GM19351 (cell line): ENCODE data around the gene ZDHHC17.

Source experiments
- ATAC-seq: cut with Tn5 transposase; IDR thresholded peaks from one replicate; pipeline ENCODE4 v1.9.1; 2021; ENCODE audit warnings: mild to moderate bottlenecking, moderate library complexity; ENCODE audit not compliant: unreplicated experiment

Gene ZDHHC17

GRCh38 chr12:76876696-76877229 is 112.8 kb downstream of the ZDHHC17 start:
- no peak for ATAC-seq

DNA sequence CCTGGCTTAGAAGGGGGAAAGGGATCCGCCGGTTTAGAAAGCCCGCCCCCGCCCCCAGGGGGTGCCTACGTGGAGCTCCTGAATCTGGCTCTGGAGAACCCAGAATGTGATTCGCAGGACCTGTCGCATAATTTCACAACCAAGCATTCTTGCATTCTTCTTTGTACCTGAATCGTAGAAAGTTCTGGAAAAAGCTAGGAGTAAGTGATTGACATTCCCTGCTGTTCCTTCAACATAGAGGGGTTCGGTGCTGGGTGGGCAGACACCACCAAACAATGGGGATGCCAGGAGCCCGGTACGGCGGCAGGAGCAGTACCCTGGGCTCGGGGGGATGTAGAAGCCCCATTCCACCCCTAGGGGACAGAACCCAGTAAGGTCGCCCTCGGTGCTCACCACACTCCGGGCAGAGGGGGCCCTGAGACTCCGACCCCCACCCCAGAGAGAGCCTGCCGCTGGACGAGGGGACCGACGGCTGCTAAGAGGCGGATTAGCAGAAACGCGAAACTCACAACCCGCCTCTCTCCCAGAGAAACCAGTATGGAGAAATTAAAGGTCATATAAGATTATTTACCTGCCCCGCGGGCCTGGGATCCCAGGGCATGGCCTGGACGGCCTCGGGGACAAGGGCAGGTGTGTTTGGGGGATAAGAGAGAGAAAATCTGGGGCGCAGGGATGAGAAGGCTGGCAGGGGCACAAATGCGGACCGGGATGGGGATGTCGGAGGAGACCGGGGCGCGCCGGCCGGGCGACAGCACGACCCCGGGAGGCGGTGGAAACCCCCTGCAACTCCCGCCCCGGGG is 114.4 kb downstream of the ZDHHC17 start:
- peak; percentile 42 for ATAC-seq

- ATAC-seq = peak; percentile 88
These were observed 115.2 kb downstream of the ZDHHC17 start, which contains the start of gene CSRP2 for GRCh38 chr12:76878899-76879709. Gene CSRP2 (minus strand): TSS chr12:76879019. CDS start chr12:76866260, 12,759 bp downstream.

- no peak for ATAC-seq
These were observed 116.0 kb downstream of the ZDHHC17 start for GRCh38 chr12:76879710-76880518.

DNA sequence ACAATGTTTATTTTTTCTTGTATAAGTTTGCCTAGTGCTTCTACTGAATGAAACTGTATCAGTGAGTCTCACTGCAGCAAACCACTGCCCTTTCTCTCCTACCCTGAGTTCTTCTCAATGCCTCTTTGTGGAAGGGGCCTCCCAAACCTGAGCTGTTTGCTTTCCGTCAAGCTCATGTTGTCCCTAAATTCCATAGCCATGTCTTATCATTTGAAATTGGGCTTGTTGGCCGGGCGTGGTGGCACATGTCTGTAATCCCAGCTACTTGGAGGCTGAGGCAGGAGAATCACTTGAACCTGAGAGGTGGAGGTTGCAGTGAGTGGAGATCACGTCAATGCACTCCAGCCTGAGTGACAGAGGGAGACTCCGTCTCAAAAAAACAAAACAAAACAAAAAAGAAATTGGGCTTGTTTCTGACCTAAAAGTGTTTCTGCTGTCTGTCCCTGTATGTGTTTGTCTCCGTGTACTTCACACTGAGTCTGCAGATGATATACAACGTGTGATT is 116.7 kb downstream of the ZDHHC17 start:
- no peak for ATAC-seq

- no peak for ATAC-seq
These were observed 117.2 kb downstream of the ZDHHC17 start for GRCh38 chr12:76881142-76881541.

- no peak for ATAC-seq
These were observed 118.5 kb downstream of the ZDHHC17 start for GRCh38 chr12:76882367-76882766.

DNA sequence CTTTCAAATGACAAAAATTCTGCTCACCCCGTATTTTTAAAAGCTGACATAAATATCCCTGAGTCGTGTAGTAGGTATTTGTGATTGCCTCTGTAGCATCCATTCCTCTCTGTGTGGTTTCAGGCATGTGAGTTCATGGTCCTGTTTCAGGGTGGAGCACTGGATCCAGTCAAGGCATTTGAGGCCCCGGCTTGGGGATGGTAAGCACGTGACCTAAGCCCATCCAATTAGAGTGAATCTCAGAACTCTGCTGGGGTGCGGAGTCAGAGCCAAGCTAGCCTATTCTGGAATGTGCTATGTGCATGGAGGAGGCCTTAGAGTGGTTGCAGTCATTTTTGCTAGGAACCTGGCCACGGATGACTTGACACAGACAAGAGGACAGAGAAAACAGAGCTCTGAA is 119.2 kb downstream of the ZDHHC17 start:
- no peak for ATAC-seq

- ATAC-seq = no peak
These were observed 119.9 kb downstream of the ZDHHC17 start for GRCh38 chr12:76883811-76884210.

- ATAC-seq = no peak
These were observed 124.9 kb downstream of the ZDHHC17 start for GRCh38 chr12:76888775-76889174.

DNA sequence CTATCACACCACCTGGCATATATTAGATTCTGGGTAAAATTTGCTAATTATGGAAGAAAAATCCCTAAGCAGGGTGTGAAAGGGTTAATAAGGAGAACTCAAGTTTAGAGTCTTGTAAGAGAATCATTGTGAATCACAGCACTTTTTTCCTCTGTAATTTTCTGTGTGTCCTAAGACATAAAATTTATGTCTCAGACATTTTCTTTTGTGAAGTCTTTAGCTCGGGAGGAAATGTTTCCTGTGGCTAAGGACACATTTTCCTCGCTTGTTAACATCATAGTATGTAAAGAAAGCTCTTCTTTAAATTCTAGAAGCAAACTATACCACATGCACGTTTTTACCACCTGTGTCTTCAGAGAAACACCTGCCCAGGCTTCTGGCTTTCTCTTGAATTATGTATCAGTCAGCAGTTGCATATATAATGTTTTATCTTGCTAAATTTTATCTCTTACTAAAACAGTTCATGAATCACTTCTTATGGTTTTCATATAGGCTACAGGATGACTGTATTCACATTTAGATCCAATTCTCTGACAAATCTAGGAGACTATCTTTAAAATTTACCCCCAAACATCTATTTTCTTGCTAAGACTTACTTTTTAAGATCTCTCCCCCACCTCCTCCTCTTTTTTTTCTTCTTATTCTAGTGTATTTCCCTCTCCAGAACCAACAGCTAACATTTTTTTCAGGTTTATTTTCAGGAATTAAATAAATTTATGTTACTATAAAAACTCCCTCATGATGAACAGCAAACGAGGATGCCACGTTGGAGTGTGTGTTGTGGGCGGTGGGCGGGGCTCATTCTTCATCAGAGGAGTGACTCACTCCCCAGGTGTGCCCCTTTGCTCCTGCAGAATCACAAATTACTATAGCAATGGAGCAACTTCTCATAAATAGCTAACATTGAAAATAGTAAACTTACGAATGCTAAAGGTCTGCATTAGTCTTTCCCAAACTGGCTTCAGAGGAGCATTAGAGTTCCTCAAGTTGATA is 126.5 kb downstream of the ZDHHC17 start:
- ATAC-seq = no peak

- ATAC-seq = no peak
These were observed 127.7 kb downstream of the ZDHHC17 start for GRCh38 chr12:76891609-76892008.

DNA sequence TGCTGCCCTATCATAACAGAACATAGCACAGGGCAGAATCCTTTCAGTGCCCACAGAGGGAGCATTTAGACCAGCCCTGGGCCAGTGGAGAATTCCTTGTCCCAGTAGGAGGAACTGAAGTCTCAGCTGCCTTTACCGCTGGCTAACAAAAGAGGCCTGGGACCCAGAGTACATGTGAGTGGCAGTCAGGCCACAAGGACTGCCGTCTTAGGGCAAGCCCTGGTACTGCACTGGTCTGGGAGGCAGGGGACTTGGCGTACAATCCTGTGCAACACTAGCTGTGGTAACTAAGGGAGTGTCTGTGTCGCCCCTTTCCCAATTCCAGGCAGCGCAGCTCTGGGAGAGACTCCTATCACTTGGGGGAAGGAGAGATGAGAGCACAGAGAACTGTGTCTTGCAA is 131.9 kb downstream of the ZDHHC17 start:
- ATAC-seq = no peak

GRCh38 chr12:76896274-76896673 is 132.4 kb downstream of the ZDHHC17 start:
- ATAC-seq = no peak

DNA sequence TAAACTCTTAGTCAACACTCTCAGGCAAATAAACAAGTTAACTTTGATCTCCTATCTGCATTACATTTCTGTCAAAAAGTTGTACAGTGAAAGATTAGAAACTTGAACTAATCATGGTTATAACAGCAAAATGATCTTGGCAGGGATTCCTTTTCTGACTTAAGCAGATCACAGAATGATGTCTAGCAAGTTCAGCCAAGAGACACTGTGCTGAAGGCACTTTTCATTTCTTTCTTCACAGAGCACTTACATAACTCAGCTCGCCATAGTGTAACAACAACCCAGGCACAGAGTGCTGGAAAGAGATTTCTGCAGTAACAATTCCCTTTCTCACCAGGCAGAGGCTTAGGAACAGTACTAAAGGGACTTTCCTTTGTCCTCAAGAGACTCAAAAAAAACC is 134.5 kb downstream of the ZDHHC17 start:
- ATAC-seq = no peak

DNA sequence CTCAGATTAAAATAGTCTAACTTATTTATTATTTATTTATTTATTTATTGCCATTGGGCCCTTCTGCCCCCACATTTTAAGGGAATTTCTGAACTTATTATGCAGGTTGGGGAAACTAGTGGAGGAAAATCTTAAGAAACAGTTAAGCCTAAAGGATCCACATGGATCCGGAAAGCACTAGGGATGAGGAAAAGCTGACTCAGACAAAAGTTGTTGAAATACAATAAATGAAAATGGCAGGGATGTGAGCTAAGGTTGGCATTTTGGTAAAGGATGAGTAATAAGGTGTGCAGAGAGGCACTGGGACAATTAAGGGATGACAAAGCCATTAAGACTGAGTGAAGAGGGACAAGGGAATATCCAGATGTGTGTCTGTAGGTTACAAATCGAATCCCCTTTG is 135.6 kb downstream of the ZDHHC17 start:
- ATAC-seq = no peak

GRCh38 chr12:76901628-76902380 is 137.9 kb downstream of the ZDHHC17 start:
- ATAC-seq = no peak
